PC-3 (cell line): ENCODE data around the gene ATG7.

Experiments
- EZH2phosphoT487 ChIP-seq: fragments of 300-600 bp; sonication (generic); IDR thresholded peaks from 2 replicates; pipeline ENCODE4 v1.6.1; 2018; ENCODE audit warnings: mild to moderate bottlenecking, antibody characterized with exemption, low read length, borderline replicate concordance
- TF ChIP-seq, protein P1 (sequence below): fragments of 300-600 bp; sonication (generic); conservative IDR thresholded peaks from 2 replicates; pipeline ENCODE4 v1.5.1; 2017; ENCODE audit warnings: antibody characterized with exemption, low read depth, mild to moderate bottlenecking, low read length

DNA sequence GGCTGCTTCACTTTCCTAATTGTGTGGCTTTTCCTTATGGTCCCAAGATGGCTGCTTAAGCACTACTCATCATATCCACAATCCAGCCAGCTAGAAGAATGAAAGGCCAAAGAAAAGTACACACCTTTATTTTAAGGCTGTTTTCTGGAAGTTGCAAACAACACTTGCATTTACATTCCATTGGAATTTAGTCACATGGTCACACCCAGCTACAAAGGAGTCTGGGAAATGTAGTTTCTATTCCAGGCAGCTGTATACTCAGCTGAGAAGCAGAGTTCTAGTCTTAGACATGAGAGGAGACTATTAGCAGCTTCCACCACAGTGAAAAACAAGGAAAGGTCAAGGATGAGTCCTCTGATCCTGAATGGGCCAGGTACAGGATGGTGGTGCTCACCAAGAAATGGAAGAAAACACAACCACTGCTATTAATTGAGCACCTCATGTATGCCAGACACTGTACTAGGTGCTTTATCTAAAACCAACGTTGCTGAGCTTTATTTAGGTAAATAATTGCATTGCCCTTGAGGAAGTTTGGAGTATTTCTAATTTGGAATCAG, 28.0 kb upstream of the ATG7 start:
- TF ChIP-seq, protein P1, sequence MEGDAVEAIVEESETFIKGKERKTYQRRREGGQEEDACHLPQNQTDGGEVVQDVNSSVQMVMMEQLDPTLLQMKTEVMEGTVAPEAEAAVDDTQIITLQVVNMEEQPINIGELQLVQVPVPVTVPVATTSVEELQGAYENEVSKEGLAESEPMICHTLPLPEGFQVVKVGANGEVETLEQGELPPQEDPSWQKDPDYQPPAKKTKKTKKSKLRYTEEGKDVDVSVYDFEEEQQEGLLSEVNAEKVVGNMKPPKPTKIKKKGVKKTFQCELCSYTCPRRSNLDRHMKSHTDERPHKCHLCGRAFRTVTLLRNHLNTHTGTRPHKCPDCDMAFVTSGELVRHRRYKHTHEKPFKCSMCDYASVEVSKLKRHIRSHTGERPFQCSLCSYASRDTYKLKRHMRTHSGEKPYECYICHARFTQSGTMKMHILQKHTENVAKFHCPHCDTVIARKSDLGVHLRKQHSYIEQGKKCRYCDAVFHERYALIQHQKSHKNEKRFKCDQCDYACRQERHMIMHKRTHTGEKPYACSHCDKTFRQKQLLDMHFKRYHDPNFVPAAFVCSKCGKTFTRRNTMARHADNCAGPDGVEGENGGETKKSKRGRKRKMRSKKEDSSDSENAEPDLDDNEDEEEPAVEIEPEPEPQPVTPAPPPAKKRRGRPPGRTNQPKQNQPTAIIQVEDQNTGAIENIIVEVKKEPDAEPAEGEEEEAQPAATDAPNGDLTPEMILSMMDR, result no peak
- TF ChIP-seq EZH2phosphoT487, result no peak
